NK-92 (cell line): ENCODE data around the gene EPN1.

Source experiments
- DNase-seq: peaks from one replicate; lab custom pipeline; 2025; ENCODE audit not compliant: unreplicated experiment; lab: John Stamatoyannopoulos, UW

EPN1 gene

DNA sequence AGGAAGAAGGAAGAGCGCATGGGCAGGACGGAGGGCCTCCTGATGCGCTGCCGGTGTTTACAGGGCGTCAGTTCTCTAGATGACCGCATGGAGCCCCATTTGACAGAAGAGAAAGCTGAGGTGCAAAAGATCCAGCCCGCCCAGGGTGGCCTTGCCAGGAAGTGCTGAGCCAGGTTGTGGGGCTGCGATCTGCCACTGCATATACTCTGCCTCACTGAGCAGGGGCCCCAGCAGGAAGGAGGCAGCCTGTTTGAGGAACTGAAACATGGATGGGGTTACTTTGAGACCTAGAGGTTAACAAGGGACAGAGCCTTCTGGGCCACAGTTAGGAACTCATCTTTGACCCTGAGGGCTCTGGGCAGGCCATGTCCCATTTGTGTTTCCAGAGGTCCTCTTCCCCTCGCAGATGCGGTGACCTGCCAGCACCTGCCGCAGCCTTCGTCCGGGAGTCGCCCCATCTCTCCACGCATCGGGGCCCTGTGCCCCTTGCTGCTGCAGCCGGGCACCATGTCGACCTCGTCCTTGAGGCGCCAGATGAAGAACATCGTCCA lies 3.2 kb downstream of the EPN1 start:
- DNase-seq: no peak

DNA sequence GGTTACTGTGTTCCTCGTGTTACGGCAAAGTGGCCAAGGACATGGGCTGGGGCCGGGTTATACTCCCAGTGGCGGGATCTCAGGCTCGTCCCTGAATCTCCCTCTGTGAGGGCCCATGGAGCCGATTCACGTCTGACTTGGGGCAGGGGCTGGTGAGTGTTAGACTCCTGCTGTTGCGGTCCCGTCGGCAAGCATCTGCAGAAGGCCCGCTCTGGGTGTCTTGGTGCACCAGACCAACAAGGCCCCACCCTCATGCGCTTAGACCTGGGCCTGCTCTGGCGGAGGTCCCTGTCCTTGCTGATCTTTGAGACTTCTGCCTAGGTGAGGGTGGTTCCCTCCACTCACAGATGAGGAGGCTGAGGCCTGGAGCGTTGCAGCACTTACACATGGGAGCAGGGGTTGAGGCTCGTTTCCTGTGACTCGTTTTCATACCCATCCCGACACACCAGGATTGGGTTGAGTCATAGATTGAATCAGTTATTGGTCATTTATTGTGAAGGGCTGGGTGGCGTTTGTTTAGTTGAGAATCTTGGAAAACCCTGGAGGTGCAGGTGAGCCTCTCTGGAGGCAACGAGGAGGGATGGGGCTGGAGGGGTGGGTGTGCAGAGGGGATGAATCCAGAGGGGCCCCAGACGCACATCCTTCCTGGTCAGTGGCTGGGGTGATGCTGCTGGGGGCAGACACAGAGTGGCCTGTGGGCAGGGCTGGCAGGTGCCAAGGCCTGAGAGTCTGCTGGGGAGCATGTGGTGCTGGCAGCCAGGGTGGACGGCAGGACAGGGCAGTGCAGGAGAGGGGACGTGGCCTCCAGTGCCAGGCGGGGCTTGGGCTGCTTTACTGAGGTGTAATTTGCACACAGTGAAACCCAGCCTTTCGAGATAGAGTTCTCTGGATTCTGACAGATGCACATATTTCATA lies 4.6 kb downstream of the EPN1 start:
- no peak for DNase-seq

GRCh38 chr19:55680339-55681130 lies 5.5 kb downstream of the EPN1 start:
- no peak for DNase-seq

- no peak for DNase-seq
These were observed 6.4 kb downstream of the EPN1 start for GRCh38 chr19:55681131-55682092.

DNA sequence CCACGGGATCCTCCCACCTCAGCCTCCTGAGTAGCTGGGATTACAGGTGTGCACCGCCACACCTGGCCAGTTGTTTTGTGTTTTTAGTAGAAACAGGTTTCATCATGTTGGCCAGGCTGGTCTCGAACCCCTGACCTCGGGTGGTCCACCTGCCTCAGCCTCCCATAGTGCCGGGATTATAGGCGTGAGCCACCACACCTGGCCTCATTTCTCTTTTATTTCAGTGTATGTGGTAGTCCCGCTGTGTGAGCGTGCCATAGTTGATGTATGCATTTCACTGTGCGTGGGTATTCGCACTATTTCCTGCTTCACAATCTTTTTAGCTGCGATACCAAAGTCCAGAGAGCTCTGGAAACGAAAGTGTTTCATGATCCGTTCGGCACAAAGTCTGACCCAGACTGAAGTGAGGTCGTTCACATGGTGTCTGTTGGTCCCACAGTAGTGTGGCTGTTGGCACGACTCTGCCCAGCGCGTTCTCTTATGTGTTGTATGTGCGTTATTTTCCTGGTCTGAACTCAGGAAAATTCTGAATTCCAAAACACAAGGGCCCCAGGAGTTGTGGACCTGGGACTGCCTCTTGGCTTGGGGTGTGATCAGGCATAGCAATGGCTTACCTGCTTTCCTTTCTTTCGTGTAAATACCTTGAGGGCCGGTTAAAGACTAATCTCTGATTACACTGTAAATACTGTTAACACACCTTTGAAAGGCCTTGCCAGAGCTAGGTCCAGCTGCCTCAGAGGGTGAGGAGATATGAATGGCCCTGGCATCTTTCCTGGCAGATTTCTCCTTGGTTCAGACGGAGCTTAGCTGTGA lies 8.6 kb downstream of the EPN1 start:
- no peak for DNase-seq

DNA sequence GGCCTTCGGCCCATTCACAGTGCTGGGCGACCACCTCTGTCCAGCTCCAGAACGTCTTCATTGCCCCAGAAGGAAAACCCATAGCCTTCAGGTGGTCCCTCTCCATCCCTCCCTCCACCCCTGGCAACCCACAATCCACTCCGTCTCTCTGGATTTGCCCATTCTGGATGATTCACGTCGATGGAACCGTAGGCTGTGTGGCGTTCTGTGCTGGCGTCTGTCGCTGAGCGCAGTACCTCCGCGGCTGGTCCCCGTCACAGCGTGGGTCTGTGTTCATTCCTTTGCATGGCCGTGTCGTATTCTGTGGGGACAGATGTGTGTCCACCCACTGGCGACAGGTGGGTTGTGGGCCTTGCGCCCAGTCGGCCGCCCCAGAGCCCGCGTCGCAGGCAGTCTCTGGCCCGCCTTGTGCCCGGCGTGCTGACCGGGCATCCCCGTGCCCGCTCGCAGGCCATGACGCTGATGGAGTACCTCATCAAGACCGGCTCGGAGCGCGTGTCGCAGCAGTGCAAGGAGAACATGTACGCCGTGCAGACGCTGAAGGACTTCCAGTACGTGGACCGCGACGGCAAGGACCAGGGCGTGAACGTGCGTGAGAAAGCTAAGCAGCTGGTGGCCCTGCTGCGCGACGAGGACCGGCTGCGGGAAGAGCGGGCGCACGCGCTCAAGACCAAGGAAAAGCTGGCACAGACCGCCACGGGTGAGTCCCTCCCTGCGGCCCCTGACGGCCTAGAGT lies 10.1 kb downstream of the EPN1 start:
- DNase-seq: no peak

- DNase-seq: no peak
These were observed 10.8 kb downstream of the EPN1 start for GRCh38 chr19:55685776-55686175.

GRCh38 chr19:55686311-55687050 lies 11.5 kb downstream of the EPN1 start:
- no peak for DNase-seq

DNA sequence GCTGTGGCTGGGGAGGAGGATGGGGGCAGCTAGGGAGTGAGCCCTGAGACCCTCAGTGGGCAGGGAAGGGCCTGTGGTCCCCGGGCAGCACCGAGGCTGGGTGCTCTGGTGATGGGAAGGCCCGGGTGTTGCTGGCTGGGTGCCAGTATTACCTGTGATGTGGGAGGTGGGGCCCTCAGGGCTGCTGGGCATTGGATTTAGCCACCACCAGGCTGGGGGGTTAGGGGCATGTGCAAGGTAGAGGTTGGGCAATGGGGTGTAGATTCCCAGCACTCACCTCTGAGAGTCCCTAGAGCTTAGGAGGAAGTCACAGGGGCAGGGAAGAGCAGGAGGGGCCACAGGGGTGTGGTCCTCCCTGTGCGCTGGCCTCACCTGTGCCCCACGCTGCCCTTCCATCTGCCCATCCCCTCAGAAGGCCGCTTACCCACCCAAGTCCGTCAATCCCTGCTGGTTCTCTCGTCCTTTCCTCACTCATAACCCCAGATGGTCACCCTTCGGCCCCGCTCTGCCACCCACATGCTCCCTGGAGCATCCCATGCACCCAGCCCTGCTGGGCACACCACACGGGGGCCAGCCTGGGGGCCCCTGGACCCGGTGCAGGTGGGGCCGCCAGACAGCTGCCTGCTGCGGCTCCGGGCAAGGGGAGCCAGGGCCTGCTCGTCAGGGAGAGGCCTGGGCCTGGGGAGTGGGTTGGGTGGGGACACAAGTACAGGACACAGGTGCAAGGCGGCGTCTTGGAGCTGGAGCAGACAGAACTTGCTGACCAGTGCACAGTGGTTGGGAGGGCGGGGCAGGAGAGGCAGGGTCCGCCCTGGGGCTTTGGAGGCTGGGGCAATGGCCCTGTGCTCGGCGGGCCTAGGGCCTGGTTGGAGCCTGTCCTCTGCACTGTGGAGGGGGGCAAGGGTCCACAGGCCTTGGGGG lies 12.5 kb downstream of the EPN1 start:
- DNase-seq: no peak

DNA sequence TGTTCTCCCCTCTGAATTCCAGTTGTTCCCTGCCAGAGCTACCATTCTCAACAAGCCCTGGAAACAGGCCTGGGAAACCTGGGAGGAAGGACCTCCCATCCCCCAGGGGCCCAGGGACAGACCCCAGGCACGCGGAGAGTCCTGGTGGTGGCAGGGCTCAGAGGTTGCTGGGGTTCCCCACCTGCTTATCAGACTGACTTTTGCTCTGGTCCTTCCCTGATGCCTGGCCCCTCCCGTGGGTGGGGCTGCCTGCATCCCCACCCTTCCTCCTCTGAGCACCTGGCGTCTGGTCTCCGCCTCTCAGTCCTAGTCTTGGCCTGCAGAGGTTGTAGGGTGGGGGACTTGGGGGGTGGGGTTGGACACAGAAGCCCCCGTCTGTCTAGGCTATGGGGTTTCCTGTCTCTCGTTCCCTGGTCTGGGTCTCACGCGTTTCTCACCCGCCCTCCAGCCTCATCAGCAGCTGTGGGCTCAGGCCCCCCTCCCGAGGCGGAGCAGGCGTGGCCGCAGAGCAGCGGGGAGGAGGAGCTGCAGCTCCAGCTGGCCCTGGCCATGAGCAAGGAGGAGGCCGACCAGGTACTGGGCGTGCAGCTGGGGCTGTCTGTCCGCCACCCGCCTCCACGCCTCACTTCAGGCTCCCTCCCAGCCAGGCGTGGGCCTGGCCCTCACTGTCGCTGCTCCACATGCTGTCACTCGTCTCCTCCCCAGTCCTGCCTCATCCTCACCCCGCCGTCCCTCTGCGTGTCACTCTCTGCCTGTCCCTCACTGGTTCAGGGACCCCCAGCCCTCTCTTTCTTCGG lies 13.6 kb downstream of the EPN1 start:
- no peak for DNase-seq

DNA sequence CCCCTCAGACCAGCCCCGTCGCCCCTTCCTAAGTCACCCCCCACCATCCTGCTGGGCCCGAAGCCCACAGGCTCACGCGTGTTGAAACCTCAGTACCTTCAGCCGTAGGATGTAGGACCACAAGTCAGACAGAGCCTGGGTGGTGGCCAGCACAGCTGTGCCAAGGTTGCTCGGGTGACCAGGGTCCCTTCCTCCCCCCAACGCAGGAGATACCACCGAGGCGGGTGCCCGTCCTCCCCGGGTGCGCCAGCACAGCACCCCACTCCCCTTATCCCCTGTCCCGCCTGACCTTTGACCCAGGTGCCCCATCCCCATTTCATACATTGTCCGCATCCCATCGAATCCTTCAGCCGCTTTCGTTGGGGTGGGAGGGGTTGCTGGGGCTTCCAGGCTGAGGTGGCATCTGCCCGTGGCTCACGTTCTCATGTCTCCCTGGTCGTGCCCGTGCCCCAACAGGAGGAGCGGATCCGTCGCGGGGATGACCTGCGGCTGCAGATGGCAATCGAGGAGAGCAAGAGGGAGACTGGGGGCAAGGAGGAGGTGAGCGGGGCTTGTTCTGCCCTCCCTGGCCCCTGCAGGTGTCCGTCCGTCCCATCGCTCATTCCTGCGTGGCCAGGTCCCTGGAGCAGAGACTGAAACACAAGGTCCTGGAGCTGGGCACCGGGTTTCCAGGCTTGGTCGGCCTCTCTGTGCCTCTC lies 14.5 kb downstream of the EPN1 start:
- DNase-seq: no peak

DNA sequence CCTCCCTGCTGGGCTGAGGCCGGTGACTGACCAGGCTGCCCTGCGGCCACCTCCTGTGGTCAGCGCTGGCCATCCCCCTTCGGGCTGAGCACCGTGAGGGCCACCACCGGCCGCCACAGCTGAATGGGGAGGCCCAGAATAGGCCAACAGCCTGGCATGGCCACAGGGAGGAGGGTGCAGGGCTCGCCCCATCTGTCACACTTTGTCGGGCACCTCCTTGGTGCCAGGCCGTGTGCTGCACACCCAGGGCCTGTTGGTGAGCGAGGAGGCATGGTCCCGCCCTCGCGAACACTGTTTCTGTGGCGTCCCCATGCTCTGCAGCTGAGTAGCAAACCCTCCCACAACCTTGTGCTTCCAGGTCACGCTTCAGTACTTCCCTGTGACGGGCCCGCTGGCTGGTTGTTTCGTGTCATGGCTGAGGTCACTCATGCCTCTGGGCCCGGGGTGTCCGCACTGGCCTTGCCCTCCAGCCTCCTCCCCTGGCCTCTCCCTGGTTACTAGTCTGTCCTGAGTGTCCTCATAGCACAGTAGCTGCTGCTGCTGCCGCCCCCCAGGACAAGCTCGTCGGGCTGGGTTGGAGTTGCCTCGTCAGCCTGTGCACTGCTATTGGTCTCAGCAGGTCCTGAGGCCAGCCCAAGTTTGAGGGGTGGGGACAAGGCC lies 15.2 kb downstream of the EPN1 start:
- DNase-seq: no peak

- no peak for DNase-seq
These were observed 15.9 kb downstream of the EPN1 start for GRCh38 chr19:55690769-55691545.

DNA sequence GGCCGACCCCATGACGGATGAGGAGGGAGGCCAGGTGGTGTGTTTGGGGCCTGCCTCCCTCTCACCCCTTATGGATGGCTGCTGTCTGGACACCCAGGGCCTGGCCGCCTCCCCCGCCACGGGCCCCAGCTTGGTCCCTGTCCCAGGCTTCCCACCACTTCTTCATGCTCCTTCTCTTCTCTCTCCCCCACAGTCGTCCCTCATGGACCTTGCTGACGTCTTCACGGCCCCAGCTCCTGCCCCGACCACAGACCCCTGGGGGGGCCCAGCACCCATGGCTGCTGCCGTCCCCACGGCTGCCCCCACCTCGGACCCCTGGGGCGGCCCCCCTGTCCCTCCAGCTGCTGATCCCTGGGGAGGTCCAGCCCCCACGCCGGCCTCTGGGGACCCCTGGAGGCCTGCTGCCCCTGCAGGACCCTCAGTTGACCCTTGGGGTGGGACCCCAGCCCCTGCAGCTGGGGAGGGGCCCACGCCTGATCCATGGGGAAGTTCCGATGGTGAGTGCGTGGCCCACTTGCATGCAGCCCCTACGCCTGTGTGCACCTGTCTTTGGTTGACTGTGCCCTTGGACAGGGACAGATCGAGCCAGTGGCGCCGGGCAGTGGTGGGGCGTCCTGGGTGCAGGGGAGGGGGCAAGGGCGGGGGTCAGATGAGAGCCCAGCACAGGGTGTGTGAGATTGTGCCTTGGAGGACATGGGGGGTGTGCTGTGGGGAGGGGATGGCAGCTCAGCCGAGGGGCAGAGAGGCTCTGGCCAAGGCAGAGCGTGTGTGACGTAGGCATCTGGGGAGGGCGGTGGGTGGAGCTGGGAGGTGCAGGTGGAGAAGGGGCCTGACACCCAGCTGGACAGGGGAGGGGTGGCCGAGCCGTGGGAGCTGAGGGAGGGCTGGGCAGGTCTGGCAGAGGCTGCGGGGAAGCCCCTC lies 16.8 kb downstream of the EPN1 start:
- DNase-seq: no peak
